DOHH2 (cell line): ENCODE measurements around the gene YIPF4.

Source experiments
- CTCF ChIP-seq: fragments of 200-600 bp; sonication (generic); IDR thresholded peaks from one replicate; pipeline ENCODE4 v1.5.1; 2014; ENCODE audit warnings: antibody characterized with exemption, mild to moderate bottlenecking, low read depth, low read length; ENCODE audit not compliant: poor library complexity, severe bottlenecking
- EZH2phosphoT487 ChIP-seq: fragments of 200-600 bp; sonication (generic); IDR thresholded peaks from 2 replicates; pipeline ENCODE4 v1.6.1; 2017; ENCODE audit warnings: borderline replicate concordance, mild to moderate bottlenecking, antibody characterized with exemption, low read length, moderate library complexity, mixed read lengths

GRCh38 chr2:32284321-32284720, 6.6 kb downstream of the YIPF4 start:
- no peak for TF ChIP-seq CTCF
- TF ChIP-seq EZH2phosphoT487: no peak
